GM18505 (cell line): ENCODE measurements around the gene TMEM215.
"Not testable (repeated sequence)": the region's sequence is repeated elsewhere in the genome, so short reads cannot be mapped to it uniquely, and the experiment has no call there.

ENCODE experiments used
- ATAC-seq: cut with Tn5 transposase; IDR thresholded peaks from one replicate; pipeline ENCODE4 v1.9.1; 2021; ENCODE audit not compliant: unreplicated experiment
- POLR2A ChIP-seq: IDR thresholded peaks from 4 replicates; pipeline ENCODE4 v1.6.1; 2011; ENCODE audit warnings: borderline replicate concordance; ENCODE audit not compliant: insufficient read depth, insufficient read length; ENCODE audit errors: extremely low read depth

TMEM215 gene, protein sequence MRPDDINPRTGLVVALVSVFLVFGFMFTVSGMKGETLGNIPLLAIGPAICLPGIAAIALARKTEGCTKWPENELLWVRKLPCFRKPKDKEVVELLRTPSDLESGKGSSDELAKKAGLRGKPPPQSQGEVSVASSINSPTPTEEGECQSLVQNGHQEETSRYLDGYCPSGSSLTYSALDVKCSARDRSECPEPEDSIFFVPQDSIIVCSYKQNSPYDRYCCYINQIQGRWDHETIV

DNA sequence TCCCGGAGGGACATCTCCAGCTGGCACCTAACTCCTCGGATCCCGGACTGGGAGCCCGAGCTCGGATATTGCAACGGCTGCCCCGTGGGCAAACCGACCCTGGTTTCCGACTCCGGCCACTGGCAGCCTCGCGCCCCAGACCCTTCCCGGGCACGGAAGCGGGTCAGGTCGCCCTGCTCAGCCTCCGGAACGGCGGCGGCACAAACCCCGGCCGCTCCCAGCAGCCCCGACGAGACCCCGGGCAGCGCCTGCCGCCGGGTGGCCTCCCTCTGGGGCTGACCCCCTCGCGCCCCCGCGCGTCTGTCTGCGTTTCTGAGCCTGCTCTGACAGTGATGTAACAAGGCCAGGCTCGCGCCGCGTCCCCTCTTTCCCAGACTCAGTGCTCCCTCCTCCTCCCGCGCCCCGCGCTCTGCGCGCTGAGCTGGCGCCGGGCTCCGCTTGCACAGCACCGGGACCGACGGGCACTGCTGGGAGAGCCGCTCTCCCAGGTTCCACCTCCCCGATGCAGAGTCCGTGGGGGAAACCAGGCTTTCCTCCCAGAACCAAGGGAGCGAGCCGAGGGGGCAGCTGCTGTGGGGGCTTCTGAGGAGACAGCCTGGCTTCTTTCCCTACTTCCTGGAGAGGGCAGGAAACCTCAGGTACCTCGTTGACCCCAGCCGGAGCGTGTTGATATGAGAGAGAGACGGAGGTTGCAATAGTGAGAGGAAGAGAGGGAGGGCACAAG lies at the start of gene TMEM215:
TMEM215 (plus strand) TSS at position 373 of the 724 bp plus-strand sequence. CDS start 644 bp downstream, outside the sequence.
- TF ChIP-seq POLR2A = no peak
- ATAC-seq = no peak

DNA sequence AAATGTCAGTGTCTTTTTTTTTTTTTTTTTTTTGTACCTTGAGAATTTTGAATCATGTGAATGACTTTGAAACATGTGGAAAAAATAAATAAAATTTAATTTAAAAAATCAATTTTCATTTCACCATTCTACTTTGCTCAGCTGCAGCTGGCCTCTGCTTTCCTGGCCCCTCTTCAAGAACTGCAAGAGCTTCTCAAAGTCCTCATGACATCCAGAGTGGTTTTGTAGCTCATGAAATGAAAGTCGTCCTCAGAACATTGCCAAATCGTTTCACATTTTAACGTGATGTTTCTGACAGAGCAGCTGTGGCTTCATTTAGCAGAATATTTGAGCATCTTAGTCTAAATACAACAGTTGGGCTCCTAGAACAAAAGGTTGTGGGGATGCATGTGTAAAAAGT lies 47.9 kb upstream of the TMEM215 start:
- ATAC-seq = no peak

DNA sequence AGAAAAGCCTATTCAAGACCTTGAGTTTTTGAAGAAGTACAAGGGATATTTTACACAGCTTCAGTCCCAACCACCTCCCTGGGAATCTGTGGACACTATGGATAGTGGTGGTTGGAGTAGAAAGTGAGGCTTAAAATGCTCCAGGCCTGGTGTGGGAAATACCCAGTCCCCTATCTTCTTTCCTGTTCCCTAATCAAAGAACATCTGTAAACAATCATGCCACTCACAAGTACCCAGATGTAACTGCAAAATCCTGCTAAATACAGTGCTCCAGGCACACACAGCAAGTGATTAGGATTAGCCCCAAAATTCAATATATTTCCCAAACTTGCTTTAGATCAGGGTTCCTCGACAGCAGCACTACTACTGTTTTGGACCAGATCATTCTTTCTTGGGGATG lies 46.0 kb upstream of the TMEM215 start:
- TF ChIP-seq POLR2A = no peak
- ATAC-seq = no peak

More for the DNA sequence above, 47.9 kb upstream of the TMEM215 start:
- TF ChIP-seq POLR2A = no peak

DNA sequence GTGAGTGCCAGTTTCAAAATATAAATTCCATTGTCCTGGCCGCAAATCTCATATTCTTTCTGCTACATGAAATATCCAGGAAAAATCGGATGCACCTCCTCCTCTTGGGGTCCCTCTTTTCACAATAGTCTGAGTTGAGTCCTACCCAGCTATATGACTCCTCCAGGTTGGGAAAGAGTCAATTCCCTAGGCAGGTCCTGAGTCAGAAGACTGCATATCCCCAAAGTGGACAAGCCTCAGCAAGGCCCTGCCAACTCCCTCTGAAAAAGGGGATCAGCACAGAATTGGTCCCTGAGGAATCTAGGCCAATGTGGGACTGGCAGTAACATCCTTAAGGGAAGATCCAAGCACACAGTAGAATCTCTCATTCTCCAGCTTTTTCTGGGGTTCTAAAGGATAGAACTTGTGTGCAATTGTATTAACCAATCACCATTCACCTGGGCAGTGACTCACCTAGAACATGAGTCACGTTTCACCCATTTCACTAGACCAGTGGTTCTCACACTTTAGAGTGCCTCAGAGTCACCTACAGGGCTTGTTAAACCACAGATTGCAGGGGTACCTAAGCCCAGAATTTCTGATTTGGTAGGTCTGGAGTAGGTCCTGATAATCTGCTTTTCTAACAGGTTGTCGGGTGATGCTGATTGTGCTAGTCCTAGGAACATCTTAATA lies 44.7 kb upstream of the TMEM215 start:
- no peak for ATAC-seq
- no peak for TF ChIP-seq POLR2A

DNA sequence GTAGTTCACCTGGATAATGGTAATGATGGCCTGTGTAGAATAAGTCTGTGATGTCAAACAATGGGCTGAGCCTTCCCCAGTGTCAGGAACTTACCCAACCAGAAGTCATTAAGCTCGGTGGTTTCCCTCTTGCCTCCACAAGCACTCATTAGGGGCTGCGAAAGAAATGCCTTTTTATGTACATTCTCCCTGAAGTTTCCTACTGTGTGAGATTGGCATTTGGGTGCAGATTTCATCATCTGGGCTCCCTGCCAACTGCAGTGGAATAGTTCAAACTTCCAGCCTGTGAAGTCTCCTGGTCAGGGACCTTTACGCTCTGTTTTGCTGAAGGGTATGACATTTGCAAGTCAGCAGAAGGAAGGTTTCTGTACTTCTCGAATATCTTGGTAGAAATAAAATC lies 41.6 kb upstream of the TMEM215 start:
- no peak for TF ChIP-seq POLR2A
- ATAC-seq = no peak

DNA sequence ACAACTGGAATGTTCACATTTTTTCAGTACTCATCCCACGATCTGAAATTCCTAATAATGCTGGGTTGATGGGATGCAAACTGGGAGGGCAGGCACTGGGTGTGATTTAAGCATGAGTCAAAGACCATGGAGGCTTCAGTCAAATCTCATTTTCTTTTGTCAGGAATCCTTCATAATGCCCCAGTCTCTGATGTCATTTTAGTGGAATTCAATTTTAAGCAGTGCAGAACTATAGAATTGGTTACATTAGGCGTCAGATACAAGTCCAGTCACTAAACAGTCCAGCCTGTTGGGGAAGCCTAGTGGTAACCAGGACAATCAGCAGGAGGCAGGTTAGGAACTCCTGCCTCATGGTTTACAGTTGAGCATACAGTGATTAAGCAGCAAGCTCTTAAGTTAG lies 41.0 kb upstream of the TMEM215 start:
- ATAC-seq = no peak
- no peak for TF ChIP-seq POLR2A

DNA sequence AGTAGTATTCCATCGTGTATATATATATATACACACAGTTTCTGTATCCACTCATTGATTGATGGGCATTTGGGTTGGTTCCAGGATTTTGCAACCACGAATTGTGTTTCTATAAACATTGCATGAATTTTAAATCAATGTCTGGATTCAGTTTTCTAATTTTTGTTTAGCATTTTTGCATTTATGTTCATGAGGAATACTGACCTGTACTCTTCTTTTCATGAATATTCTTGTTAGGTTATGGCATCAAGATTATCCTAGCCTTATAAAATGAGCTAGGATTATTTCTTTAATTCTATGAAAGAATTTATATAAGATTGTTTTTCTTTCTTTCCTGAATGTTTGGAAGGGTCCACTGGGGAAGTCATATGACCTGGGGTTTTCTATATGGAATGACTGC lies 35.3 kb upstream of the TMEM215 start:
- no peak for ATAC-seq
- no peak for TF ChIP-seq POLR2A

DNA sequence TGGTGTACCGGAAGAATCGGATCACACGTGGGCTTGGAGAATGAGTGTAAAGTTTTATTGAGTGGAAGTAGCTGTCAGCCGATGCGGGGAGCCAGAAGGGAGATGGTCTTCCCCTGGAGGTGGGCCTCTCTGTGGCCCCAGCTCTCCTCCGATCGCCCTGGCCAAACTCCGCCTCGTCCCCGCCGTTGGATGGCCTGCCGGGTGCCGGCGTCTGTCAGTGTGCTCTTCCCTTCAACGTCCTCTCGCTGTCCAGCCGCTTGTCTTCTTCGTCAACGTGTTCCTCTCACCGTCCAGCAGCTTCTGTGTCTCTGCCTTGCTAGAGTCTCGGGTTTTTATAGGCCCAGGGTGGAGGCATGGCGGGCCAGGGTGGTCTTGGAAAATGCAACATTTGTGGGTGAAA lies 27.6 kb upstream of the TMEM215 start:
- no peak for ATAC-seq
- TF ChIP-seq POLR2A = no peak

DNA sequence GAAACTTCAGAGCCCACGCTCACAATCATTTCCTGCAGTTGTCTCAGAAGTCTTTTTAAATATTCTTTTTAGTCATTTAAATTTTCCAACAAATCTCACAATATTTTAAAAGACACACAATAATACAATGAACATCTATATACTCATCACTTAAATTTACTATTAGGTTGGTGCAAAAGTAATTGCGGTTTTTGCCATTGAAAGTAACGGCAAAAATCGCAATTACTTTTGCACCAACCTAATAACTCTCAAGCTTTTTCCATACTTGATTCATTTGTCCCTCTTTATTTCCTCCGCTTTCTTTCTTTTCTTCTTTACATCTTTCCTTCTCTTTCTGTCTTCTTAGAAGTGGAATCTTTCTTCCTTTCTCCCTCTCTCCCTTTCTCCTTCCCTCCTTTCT lies 19.2 kb upstream of the TMEM215 start:
- no peak for TF ChIP-seq POLR2A

DNA sequence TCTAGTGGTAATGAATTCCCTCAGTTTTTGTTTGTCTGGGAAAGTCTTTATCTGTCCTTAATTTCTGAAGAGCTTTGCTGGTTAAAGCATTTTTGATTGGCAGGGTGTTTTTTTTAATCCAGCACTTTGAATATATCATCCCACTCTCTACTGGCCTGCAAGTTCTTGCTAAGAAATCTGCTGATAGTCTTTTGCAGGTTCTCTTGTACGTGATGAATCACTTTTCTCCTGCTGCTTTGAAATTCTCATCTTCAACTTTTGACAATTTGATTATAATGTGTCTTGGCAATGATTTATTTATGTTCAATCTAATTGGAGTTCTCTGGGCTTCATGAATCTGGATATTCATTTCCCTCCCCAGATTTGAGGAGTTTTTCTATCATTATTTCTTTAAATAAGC lies 8.1 kb upstream of the TMEM215 start:
- no peak for ATAC-seq
- no peak for TF ChIP-seq POLR2A

More for the DNA sequence above, 19.2 kb upstream of the TMEM215 start:
- ATAC-seq = no peak

DNA sequence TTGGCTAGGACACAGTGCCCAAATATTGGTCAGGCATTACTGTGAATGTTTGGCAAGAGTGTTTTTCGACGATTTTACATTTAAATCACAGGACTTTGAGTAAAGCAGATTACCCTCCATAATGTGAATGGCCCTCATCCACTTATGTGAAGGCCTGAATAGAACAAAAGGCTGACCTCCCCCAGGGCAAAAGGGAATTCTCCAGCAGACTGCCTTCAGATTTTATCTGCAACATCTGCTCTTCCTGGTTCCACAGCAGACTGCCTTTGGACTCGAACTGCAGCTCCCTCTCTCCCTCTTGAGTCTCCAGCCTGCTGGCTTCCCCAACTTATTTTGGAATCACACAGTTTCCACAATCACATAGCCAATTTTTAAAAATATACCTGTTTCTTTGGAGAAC lies 7.1 kb upstream of the TMEM215 start:
- no peak for ATAC-seq
- TF ChIP-seq POLR2A = no peak

DNA sequence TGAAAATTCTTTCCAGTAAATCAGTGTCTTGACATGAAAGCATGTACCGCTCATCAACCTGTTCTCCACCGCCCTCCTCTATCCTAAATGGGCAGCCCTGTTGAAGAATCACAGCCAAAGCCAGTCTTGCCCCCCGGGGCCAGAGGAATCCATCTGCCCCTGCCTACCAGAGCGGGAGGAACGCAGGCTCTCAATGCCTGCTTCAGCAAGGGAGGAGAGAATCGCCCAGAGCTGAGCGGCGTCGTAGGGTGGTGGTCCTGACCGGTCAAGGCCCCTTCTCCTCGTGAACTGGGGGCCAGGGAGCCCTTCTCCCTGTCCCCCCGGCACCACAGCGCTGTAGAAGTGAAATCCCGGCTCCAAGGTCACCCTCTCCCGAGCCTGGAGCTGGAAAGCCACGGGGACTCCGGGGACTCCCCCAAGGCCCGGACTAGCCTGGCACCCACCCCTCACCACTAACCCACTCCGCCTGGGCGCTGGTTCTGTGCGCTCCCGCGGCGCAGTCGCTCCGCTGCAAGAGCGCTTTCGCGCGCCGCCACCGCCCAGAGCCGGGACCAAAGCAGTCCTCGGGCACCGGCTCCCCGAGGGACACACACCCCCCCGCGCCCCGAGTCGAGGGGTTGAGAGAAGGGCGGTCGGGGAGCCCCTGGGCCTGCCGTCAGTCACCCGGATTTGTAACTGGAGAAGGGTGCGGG lies 718 bp upstream of the TMEM215 start:
- no peak for TF ChIP-seq POLR2A
- no peak for ATAC-seq

DNA sequence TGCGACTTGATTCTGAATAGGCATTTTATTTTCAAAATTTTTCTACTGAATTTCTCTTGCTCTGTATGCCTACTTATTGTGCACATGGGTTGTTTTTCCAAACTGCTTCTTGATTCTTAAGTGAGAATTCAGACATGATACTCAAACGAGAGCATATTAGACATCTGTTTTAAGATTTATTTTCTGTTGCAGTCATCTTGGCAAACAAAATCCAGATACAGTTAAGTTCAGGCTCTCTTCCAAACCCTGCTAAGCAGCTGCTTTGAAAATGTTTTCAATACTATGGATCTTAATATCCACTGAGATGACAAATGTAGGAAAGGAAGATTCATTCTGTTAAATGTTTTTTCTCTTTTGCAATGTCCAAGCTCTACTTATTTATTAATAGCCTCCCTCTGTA lies 4.5 kb downstream of the TMEM215 start:
- no peak for TF ChIP-seq POLR2A
- no peak for ATAC-seq

DNA sequence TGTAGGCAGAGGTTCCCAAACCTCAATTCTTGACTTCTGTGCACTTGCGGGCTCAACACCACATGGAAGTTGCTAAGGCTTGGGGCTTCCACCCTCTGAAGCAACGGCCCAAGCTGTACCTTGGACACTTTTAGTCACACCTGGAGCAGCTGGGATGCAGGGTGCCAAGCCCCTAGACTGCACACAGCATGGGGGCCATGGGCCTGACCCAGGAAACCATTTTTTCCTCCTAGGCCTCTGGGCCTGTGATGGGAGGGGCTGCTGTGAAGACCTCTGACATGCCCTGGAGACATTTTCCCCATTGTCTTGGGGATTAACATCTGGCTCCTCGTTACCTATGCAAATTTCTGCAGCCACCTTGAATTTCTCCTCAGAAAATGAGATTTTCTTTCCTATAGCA lies 12.7 kb downstream of the TMEM215 start:
- not testable (repeated sequence) for ATAC-seq

DNA sequence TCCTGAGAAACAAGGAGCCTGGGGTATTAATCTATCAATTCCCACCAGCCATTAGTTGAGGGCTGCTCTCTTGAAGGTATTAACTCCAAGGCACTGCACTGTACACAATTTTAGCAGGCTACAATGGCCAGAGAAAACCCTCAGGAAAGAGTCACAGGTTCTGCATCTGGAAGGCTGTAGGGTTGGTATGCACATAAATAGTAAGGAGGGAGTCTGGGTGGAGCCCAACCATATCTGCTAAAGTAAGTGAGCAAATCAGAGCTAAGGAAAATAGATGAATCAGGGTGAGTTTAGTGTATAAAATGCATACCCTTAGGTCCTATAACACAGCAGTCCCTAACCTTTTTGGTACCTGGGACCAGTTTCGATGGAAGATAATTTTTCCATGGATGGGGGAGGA lies 18.2 kb downstream of the TMEM215 start:
- no peak for ATAC-seq
- no peak for TF ChIP-seq POLR2A
